Thoracic aorta (tissue), 2 donors: ENCODE data around the gene CTF1. TPM values are rescaled to one million over a fixed set of nuclear protein-coding genes. Genes with fewer than 3 reads are reported as not detected.

Source experiments
- ATAC-seq: fragments of 150-250 bp; one replicate; pipeline ENCODE4 v1.8.0; 2017; ENCODE audit warnings: low read depth; ENCODE audit not compliant: insufficient number of reproducible peaks, low FRiP score
- DNase-seq: peaks from one replicate; pipeline ENCODE4 v3.0.0-alpha.2; 2020; ENCODE audit warnings: low spot score
- H3K27ac ChIP-seq, 2 donors: fragments of 200-600 bp; sonication (generic); 1 replicate in 1 of 2; 2 replicates in 1 of 2; pipeline ENCODE4 v1.5.1; 2016; ENCODE audit warnings: mild to moderate bottlenecking in 2 of 2, moderate library complexity in 2 of 2
- H3K27me3 ChIP-seq: fragments of 200-600 bp; sonication (generic); replicated peaks from 2 replicates; pipeline ENCODE4 v1.6.0; 2016; ENCODE audit warnings: mild to moderate bottlenecking; ENCODE audit not compliant: insufficient read depth
- H3K36me3 ChIP-seq: fragments of 200-600 bp; sonication (generic); one replicate; pipeline ENCODE4 v1.5.1; 2016
- H3K4me1 ChIP-seq, 2 donors: fragments of 200-600 bp; sonication (generic); 1 replicate in 1 of 2; 2 replicates in 1 of 2; pipeline versions ENCODE4 v1.5.1 to v1.6.0; 2016; ENCODE audit warnings: low read depth in 2 of 2, mild to moderate bottlenecking in 1 of 2; ENCODE audit not compliant: control insufficient read depth in 1 of 2
- H3K4me3 ChIP-seq: fragments of 200-600 bp; sonication (generic); 2 replicates; pipeline ENCODE4 v1.5.1; 2016; ENCODE audit warnings: mild to moderate bottlenecking
- H3K9me3 ChIP-seq: fragments of 200-600 bp; sonication (generic); 2 replicates; pipeline ENCODE4 v1.5.1; 2016
- CTCF ChIP-seq: fragments of 200-600 bp; sonication (generic); IDR thresholded peaks from one replicate; pipeline ENCODE4 v1.5.1; 2019; ENCODE audit warnings: antibody characterized with exemption
- total RNA-seq, 2 donors: library from RNA; depleted of rRNA; stranded (reverse); fragments of >200 nt; gene quantifications; one replicate each; pipeline versions ENCODE4 v1.1.0 to v1.2.3, GENCODE V29; 2016

CTF1 gene
- total RNA-seq, 2 donors from 2014 or later = 3.8 TPM

GRCh38 chr16:30924913-30925631 lies 28.7 kb downstream of the CTF1 start:
- peaks cover 4% of the 10 kb centered on the region for H3K36me3 ChIP-seq

GRCh38 chr16:30925632-30925987 lies 29.2 kb downstream of the CTF1 start:
- no peaks in the 10 kb centered on the region for H3K9me3 ChIP-seq
- ATAC-seq (no peak), DNase-seq (no peak)
- no peak overlapping the region for H3K27ac ChIP-seq
- H3K4me1 ChIP-seq = peaks cover 5 to 30% of the 10 kb centered on the region in 2 donors
- no peak overlapping the region for H3K4me3 ChIP-seq
- H3K27me3 ChIP-seq = no peaks in the 10 kb centered on the region
- peaks cover 10% of the 10 kb centered on the region for H3K36me3 ChIP-seq
- TF ChIP-seq CTCF = no peak

More at GRCh38 chr16:30924913-30925631, 28.7 kb downstream of the CTF1 start:
- peaks cover 5 to 30% of the 10 kb centered on the region in 2 donors for H3K4me1 ChIP-seq
- no peak for DNase-seq
- peak overlapping the region; percentile 70 for H3K4me3 ChIP-seq
- no peaks in the 10 kb centered on the region for H3K27me3 ChIP-seq
- ATAC-seq = no peak
- H3K27ac ChIP-seq = peak overlapping the region; percentile 20 to 84
- no peak for TF ChIP-seq CTCF
- no peaks in the 10 kb centered on the region for H3K9me3 ChIP-seq

GRCh38 chr16:30925995-30926811 lies 29.8 kb downstream of the CTF1 start:
- peaks cover 10% of the 10 kb centered on the region for H3K36me3 ChIP-seq
- no peak overlapping the region for H3K27ac ChIP-seq
- H3K9me3 ChIP-seq = no peaks in the 10 kb centered on the region
- H3K27me3 ChIP-seq = no peaks in the 10 kb centered on the region
- ATAC-seq (no peak), DNase-seq (no peak)
- no peak for TF ChIP-seq CTCF
- H3K4me3 ChIP-seq = no peak overlapping the region
- H3K4me1 ChIP-seq = peaks cover 5 to 27% of the 10 kb centered on the region in 2 donors

- Histone ChIP-seq H3K9me3 (no peaks in the 10 kb centered on the region), H3K27ac (no peak overlapping the region), H3K27me3 (no peaks in the 10 kb centered on the region), H3K36me3 (peaks cover 10% of the 10 kb centered on the region), H3K4me1 (peaks cover 5 to 24% of the 10 kb centered on the region in 2 donors), H3K4me3 (no peak overlapping the region)
- TF ChIP-seq CTCF = no peak
- ATAC-seq (no peak), DNase-seq (no peak)
Measured at GRCh38 chr16:30926937-30927788, 30.7 kb downstream of the CTF1 start.
